Measurements from ENCODE around the gene CDK1. TPM values are rescaled to one million over a fixed set of nuclear protein-coding genes. Genes with fewer than 3 reads are reported as not detected.

Gene CDK1
- total RNA-seq (2014; rRNA removed; shearing (Covaris generic)), result 200 and 237 TPM in 2 replicates

- peak; percentile 95 for DNase-seq (ENCODE audit: low spot score)
Observed at GRCh38 chr10:60778214-60778970, at the start of gene CDK1. Gene CDK1 (plus strand): TSS chr10:60778478. CDS start chr10:60780166, 1,688 bp downstream.

GRCh38 chr10:60729106-60729505 lies 49.2 kb upstream of the CDK1 start:
- no peak for DNase-seq (ENCODE audit: low spot score)

- DNase-seq (ENCODE audit: low spot score), result no peak
Observed at GRCh38 chr10:60731134-60731885, 47.0 kb upstream of the CDK1 start.

- DNase-seq (ENCODE audit: low spot score), result no peak
Observed at GRCh38 chr10:60732198-60732806, 46.0 kb upstream of the CDK1 start.

- DNase-seq (ENCODE audit: low spot score), result no peak
Observed at GRCh38 chr10:60732807-60733516, 45.3 kb upstream of the CDK1 start.

- no peak for DNase-seq (ENCODE audit: low spot score)
Observed at GRCh38 chr10:60733517-60733822, 44.8 kb upstream of the CDK1 start.

GRCh38 chr10:60733826-60734225 lies 44.5 kb upstream of the CDK1 start:
- DNase-seq (ENCODE audit: low spot score), result no peak

- DNase-seq (ENCODE audit: low spot score), result no peak
Observed at GRCh38 chr10:60734226-60734625, 44.1 kb upstream of the CDK1 start.

- DNase-seq (ENCODE audit: low spot score), result no peak
Observed at GRCh38 chr10:60735244-60735643, 43.0 kb upstream of the CDK1 start.

GRCh38 chr10:60737242-60737641 lies 41.0 kb upstream of the CDK1 start:
- no peak for DNase-seq (ENCODE audit: low spot score)

- DNase-seq (ENCODE audit: low spot score), result no peak
Observed at GRCh38 chr10:60739558-60739957, 38.7 kb upstream of the CDK1 start.

- DNase-seq (ENCODE audit: low spot score), result no peak
Observed at GRCh38 chr10:60742512-60742911, 35.8 kb upstream of the CDK1 start.

GRCh38 chr10:60747817-60748469 lies 30.3 kb upstream of the CDK1 start:
- DNase-seq (ENCODE audit: low spot score), result no peak

- no peak for DNase-seq (ENCODE audit: low spot score)
Observed at GRCh38 chr10:60753152-60753551, 25.1 kb upstream of the CDK1 start.

- no peak for DNase-seq (ENCODE audit: low spot score)
Observed at GRCh38 chr10:60753817-60754216, 24.5 kb upstream of the CDK1 start.

GRCh38 chr10:60757420-60757895 lies 20.8 kb upstream of the CDK1 start:
- DNase-seq (ENCODE audit: low spot score), result no peak

GRCh38 chr10:60759181-60759580 lies 19.1 kb upstream of the CDK1 start:
- no peak for DNase-seq (ENCODE audit: low spot score)

GRCh38 chr10:60760711-60761210 lies 17.5 kb upstream of the CDK1 start:
- no peak for DNase-seq (ENCODE audit: low spot score)

- DNase-seq (ENCODE audit: low spot score), result no peak
Observed at GRCh38 chr10:60762554-60762953, 15.7 kb upstream of the CDK1 start.

GRCh38 chr10:60767424-60767823 lies 10.9 kb upstream of the CDK1 start:
- no peak for DNase-seq (ENCODE audit: low spot score)

GRCh38 chr10:60769406-60769805 lies 8.9 kb upstream of the CDK1 start:
- DNase-seq (ENCODE audit: low spot score), result no peak
